Islet precursor cell (in vitro differentiated cells): ENCODE results near the gene LGALSL.
"Not testable (repeated sequence)": the region's sequence is repeated elsewhere in the genome, so short reads cannot be mapped to it uniquely, and the experiment has no call there.

Experiments used
- DNase-seq: peaks from one replicate; pipeline ENCODE4 v3.0.0-alpha.2; 2018

LGALSL gene

GRCh38 chr2:64445970-64446369, 8.0 kb upstream of the LGALSL start:
- DNase-seq = not testable (repeated sequence)

DNA sequence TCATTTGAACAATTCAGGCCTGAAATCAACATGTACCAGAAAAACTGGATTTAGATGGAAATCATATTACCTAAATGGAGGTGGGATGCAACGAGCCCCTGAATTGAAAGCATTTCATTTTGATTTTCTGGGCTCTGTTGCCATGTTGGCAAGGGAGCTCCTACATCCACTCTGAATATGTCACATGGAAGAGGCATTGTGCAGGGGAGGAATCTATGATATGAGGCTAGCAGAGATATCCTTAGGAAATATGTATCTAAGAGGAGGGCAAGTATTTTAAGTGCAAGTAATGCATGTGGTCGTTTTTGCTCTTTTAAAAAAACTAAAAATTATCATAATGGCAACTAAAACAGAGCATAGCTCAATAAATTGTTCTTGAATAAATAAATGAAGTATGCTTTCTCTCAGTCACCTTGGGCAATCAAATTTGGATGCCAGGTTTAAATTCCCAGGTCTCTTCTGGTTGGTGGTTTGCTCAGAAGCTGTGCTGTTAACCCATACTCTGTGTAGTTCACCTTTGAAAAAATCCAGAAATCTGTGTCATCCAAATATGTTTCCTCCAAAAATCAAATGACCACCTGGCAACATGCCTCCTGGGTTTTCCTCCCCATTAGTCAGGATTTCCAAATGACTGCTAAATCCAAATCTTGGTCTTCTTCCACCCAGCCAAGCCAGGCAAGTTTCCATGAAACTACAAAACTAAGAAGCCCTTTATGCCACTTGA, 6.5 kb upstream of the LGALSL start:
- no peak for DNase-seq

GRCh38 chr2:64448041-64448426, 5.9 kb upstream of the LGALSL start:
- DNase-seq = no peak

GRCh38 chr2:64451051-64451450, 2.9 kb upstream of the LGALSL start:
- no peak for DNase-seq

GRCh38 chr2:64454386-64455332, 697 bp downstream of the LGALSL start:
- DNase-seq = peak; percentile 75

DNA sequence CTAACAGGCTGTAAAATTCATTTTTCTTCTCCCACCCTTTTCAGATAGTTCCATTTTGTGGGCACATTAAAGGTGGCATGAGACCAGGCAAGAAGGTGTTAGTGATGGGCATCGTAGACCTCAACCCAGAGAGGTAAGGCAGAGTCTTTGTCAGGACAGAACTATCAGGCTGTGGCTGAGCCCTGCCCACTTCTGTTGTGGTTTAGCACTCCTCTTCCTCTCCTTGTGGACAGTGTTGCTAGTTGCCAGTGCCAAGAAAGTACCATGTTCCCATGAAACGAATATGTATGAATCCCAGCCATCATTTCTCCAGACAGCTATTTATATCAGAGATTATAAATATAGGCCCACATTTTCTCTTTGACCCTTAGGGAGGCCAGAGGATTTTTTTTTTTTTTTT, 1.6 kb downstream of the LGALSL start:
- no peak for DNase-seq

- DNase-seq = no peak
Measured at GRCh38 chr2:64456293-64456692, 2.3 kb downstream of the LGALSL start.

DNA sequence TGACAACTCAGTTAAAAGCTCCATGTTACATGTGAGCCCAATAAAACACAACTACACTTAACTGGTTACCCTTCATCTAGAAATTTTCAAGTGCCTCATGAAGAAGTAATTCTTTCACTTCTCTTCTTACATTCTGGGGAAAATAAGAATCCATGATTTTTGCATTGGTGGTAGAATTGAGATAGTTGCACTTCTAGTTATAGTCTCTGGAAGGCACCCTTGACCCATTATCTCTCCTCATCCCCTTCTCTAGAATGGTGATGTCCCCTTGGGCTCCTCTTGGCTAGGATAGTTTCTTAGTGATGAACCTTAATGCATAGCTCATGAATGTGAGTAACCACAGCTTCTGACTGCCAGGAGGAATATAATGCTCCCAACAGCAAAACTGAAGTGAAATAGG, 3.6 kb downstream of the LGALSL start:
- no peak for DNase-seq

DNA sequence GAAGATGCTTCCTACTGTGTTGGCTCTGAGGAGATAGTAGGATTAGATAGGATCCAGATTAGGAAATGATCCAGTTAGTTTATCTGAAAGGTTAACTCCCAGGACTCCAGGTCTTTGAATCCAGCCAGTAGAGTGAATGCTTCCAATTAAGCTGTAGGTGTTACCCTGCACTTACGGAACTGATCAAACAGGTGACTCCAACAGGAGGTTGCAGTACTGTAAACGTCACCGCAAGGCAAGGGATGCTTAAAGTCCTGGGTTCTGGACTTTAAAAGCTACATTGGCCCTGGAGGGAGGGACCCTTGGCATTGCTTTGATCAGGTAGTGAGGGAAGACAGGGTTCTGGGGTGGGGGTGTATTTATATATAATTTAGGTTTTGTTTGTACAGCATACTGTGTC, 5.6 kb downstream of the LGALSL start:
- DNase-seq = no peak

- DNase-seq = no peak
Measured at GRCh38 chr2:64460330-64460729, 6.4 kb downstream of the LGALSL start.

- DNase-seq = no peak
Measured at GRCh38 chr2:64461271-64462058, 7.5 kb downstream of the LGALSL start.

DNA sequence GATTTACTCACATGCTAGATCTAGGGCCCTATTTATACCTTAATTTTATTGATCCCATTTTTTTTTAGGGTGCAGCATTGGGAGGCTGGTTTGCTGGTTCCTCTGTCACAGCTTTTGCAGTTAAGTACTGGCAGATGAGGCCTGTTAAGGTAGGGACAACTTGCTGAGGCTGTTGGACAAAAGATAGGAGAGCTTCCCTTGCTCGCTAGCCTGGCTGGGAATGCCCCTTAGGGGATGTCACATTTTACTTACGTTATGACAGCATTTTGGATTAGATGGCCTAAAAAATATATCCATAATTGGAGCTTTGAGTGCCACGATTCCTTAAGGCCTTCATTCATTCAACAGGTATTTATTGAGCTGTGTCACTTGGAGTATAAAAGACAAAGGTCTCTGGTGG, 8.2 kb downstream of the LGALSL start:
- no peak for DNase-seq

- no peak for DNase-seq
Measured at GRCh38 chr2:64462940-64463700, 9.2 kb downstream of the LGALSL start.

- DNase-seq = no peak
Measured at GRCh38 chr2:64463781-64464180, 9.8 kb downstream of the LGALSL start.

DNA sequence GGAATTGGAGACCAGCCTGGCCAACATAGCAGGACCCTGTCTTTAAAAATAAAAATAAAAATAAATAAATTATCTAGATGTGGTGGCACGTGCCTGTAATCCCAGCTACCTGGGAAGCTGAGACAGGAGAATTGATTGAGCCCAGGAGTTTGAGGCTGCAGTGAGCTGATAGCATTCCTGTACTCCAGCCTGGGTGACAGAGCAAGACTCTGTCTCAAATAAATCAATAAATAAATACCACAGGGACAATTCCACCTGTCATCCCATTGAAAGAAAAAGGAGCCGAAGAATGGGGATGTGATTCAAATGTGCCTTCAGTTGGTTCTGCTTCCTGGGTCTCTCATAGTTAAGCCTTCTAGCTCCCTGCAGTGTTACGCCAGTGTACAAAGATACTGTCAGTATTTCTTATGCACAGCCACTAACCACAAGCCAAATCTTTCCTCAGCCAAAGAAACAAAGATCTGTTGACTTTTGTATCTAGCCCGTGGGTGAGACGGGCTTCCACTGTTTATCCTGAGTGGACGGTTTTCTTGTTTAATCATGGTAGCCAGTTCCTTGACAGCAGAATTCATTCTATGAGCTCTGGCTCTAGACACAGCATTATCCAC, 12.6 kb downstream of the LGALSL start:
- DNase-seq = no peak

- DNase-seq = no peak
Measured at GRCh38 chr2:64467096-64467843, 13.3 kb downstream of the LGALSL start.

DNA sequence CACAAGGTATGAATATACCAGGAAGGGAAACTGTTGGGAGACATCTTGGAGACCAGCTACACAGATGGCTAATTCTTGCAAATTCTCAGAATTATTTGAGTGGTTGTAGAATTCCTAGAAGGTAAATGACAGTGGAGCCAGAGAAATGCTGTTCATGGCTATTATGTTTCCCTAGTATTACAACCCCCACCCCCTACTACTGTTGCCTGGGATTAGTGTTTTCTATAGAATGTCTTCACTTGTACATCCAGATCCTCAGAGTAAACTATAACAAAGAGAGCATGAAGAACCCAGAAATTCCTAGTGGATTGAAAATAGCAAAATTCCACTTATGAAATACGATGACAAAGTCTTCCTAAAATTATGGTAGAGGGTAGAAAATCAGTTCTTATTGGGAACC, 15.3 kb downstream of the LGALSL start:
- DNase-seq = no peak

- DNase-seq = no peak
Measured at GRCh38 chr2:64470071-64470470, 16.1 kb downstream of the LGALSL start.

DNA sequence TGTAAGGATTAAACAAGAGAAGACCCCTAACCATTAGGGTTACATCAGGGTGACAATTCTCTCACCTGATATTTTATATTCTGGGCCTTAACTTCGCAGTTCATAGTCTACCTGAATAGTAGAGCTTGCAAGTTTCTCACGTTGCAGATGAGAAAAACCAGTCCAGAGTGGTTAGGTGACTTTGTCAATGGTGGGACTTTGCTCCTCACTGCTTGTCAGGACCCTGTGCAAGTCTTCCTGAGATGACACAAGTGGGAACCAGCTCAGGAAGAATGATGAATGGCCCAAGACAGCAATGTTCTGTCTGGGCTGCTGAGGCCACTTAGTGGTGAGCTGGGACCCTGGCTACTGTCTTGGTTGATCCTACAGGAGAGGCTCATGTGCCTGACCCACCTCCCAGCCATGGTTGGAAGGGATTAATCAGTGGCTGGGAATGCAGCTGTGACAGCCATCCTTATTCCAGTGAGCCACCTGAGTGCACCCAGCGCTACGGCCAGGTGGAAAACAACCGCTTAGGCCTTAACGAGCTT, 16.9 kb downstream of the LGALSL start:
- peak; percentile 86 for DNase-seq

GRCh38 chr2:64471600-64471999, 17.6 kb downstream of the LGALSL start:
- DNase-seq = no peak

DNA sequence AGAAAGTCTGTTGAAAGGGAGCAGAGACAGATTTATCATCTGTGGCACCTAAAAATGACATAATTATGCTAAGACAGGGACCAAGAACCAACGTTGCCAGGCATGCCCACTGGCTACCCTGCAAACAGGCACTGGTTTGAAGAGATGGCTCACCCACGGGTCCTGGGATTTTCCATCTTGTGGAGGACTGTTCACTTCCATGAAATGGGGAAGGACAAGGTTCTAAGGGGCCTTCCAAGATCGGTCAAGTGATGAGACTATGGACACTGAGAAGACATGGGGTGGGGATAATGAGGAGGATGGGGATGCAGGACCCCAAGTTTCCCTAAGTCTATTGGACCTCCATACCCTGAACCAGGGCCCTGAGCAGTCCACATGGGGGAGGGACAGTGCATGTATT, 18.9 kb downstream of the LGALSL start:
- DNase-seq = no peak
